ENCODE measurements around the gene SLC41A1. TPM values are rescaled to one million over a fixed set of nuclear protein-coding genes. Genes with fewer than 3 reads are reported as not detected.

The SLC41A1 gene
- total and polyA plus RNA-seq, 9 of the 15 experiments (the other 6 are each of a cell fraction or from before 2014, with no cell fraction given), result 4.1 to 29.3 (median 11.4) TPM

DNA sequence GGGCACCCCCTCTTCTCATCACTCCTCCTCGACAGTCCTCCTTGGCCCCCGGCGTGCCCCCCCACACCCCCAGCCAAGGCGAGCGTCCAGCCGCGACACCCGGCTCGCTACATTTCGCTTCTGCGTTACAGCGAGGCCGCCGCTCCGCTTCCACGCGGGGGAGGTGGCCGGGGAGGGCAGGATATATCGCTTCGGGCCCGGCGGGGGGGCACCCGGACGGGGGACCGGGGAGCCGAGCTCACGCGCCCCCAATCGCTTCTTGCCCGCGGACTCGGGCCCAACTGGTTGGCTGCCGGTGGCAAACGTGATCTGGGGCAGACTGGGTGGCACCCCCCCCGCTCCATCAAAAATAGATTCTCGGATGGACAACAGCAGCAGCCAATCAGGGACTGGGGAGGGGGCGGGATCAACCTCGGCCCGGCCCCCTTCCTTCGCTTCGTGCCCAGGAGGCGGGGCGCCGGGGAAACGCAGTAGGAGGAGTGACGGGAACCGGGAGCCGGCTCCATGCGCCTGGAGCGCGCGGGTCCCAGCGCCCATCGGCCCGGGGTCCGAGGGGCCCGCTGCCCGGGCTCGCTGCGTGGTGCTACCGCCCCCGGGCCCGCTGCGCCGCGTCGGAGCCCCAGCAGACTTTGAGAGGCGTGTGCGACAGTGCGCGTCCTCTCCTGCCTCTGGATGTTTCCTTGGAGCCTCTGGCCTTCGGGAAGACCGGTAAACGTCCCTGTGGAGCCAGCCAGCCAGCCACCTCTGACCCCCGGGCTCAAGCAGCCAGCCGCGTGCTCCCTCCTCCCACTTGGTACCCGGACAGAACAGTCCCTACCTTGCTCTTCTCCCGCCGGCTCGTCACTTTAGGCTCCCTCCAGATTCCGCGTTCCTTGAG, at the start of gene SLC41A1 (continued):
- TF ChIP-seq ZBTB11 (CRISPR knock-in tag; IDR thresholded peaks at IDR 0.05) (0 out of 6 replicates have a peak, but pooled peaks of 1 of the 3 experiments have one; percentile 52), KLF16 (IDR thresholded peaks at IDR 0.05) (0 out of 2 replicates have a peak, but pooled peaks have one; percentile 40)

- intact Hi-C loops (cut with micrococcal nuclease), result no loop called here
- BruUV-seq (replicated peaks), result no TSS peak
- CTCF ChIA-PET (ENCODE audit: low intra/inter-chr PET ratio), result no interaction called here
- TF ChIP-seq ELF1 (tag; IDR thresholded peaks at IDR 0.05), result no peak
- no peak for TF ChIP-seq FOXK2 (conservative IDR thresholded peaks at IDR 0.05 in 1 of 2, IDR thresholded peaks at IDR 0.05 in 1 of 2; ENCODE audit: low read depth in 2 of 2)
- TF ChIP-seq, protein P1, sequence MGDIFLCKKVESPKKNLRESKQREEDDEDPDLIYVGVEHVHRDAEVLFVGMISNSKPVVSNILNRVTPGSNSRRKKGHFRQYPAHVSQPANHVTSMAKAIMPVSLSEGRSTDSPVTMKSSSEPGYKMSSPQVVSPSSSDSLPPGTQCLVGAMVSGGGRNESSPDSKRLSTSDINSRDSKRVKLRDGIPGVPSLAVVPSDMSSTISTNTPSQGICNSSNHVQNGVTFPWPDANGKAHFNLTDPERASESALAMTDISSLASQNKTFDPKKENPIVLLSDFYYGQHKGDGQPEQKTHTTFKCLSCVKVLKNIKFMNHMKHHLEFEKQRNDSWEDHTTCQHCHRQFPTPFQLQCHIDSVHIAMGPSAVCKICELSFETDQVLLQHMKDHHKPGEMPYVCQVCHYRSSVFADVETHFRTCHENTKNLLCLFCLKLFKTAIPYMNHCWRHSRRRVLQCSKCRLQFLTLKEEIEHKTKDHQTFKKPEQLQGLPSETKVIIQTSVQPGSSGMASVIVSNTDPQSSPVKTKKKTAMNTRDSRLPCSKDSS (IDR thresholded peaks at IDR 0.05; ENCODE audit: low read depth, partially characterized antibody), result no peak
- no peak for TF ChIP-seq NCOA4 (IDR thresholded peaks at IDR 0.05; ENCODE audit: partially characterized antibody)
- TF ChIP-seq, protein P2, sequence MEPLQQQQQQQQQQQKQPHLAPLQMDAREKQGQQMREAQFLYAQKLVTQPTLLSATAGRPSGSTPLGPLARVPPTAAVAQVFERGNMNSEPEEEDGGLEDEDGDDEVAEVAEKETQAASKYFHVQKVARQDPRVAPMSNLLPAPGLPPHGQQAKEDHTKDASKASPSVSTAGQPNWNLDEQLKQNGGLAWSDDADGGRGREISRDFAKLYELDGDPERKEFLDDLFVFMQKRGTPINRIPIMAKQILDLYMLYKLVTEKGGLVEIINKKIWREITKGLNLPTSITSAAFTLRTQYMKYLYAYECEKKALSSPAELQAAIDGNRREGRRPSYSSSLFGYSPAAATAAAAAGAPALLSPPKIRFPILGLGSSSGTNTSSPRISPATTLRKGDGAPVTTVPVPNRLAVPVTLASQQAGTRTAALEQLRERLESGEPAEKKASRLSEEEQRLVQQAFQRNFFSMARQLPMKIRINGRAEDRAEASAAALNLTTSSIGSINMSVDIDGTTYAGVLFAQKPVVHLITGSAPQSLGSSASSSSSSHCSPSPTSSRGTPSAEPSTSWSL (CRISPR knock-in tag; IDR thresholded peaks at IDR 0.05; ENCODE audit: borderline replicate concordance), result no peak
- no peak for TF ChIP-seq CBX1 (IDR thresholded peaks at IDR 0.05; ENCODE audit: low read depth)
- no peak for TF ChIP-seq BRD9 (IDR thresholded peaks at IDR 0.05; ENCODE audit: low read depth, partially characterized antibody)
- no peak for TF ChIP-seq CHD4 (IDR thresholded peaks at IDR 0.05; ENCODE audit: insufficient read depth, insufficient replicate concordance, low read depth, low read length, poor library complexity, severe bottlenecking)
- no peak for TF ChIP-seq PHF20 (IDR thresholded peaks at IDR 0.05; ENCODE audit: partially characterized antibody)
- no peak for TF ChIP-seq FOXA3 (CRISPR knock-in tag; conservative IDR thresholded peaks at IDR 0.05 in 1 of 2, IDR thresholded peaks at IDR 0.05 in 1 of 2)
Observed at GRCh38 chr1:205861540-205861939, 48.5 kb upstream of the SLC41A1 start.

More at GRCh38 chr1:205861540-205861939, 48.5 kb upstream of the SLC41A1 start:
- no peaks in the 10 kb centered on the region; the same call in 1 of the 2 replicates for H3K9me3 ChIP-seq (replicated peaks; ENCODE audit: control insufficient read depth, insufficient read depth, low read depth, low read length)
- no peak overlapping the region for H3K27ac ChIP-seq (ENCODE audit: extremely low read depth, low read depth, low read length)
- H4K20me1 ChIP-seq (replicated peaks; ENCODE audit: control insufficient read depth, insufficient read depth, low read length), result no peaks in the 10 kb centered on the region
- H3K36me3 ChIP-seq (ENCODE audit: control insufficient read depth, insufficient read depth, low read length), result no peaks in the 10 kb centered on the region
- H3K9ac ChIP-seq (ENCODE audit: insufficient read depth in 1 of 2, low read depth in 2 of 2, low read length in 2 of 2), result no peak overlapping the region
- no peak overlapping the region for H3K4me3 ChIP-seq
- H2AFZ ChIP-seq (ENCODE audit: low read depth, low read length), result no peak overlapping the region
- no peak overlapping the region for H3K4me2 ChIP-seq (ENCODE audit: insufficient read depth, low read length)
- ATAC-seq (no peak), DNase-seq (ENCODE audit: extremely low read depth in 1 of 4, low spot score in 3 of 4) (no peak), FAIRE-seq (no peak)
- in situ Hi-C loops (cut with MboI), result no loop called here
- no peaks in the 10 kb centered on the region for H3K79me2 ChIP-seq (ENCODE audit: control insufficient read depth, insufficient read depth, low read length)
- 7% methylated on average over 2 of the region's 2 CpGs for WGBS (ENCODE audit: insufficient coverage, low coverage, missing lambda C conversion rate)
- H3K9me1 ChIP-seq (ENCODE audit: control insufficient read depth, insufficient read depth, low read length), result no peaks in the 10 kb centered on the region
- H3K4me1 ChIP-seq (replicated peaks in 1 of 2; ENCODE audit: control insufficient read depth in 2 of 2, insufficient read depth in 2 of 2, low read length in 2 of 2), result no peaks in the 10 kb centered on the region
- peaks cover 2 to 4% of the 10 kb centered on the region in 2 experiments; a peak in 4 of 5 replicates for H3K27me3 ChIP-seq (ENCODE audit: control insufficient read depth in 2 of 2, insufficient read depth in 2 of 2, low read length in 2 of 2)
- POLR2A ChIA-PET, result no interaction called here

Measured in K562 (cell line).